Measurements from ENCODE around the gene CLDN3.
"Not testable (repeated sequence)": the region's sequence is repeated elsewhere in the genome, so short reads cannot be mapped to it uniquely, and the experiment has no call there.

The CLDN3 gene

GRCh38 chr7:73721377-73721817 lies 48.7 kb downstream of the CLDN3 start:
- Histone ChIP-seq H4K20me1 (ENCODE audit: insufficient read depth, low read length) (peaks cover 30% of the 10 kb centered on the region), H3K4me3 (ENCODE audit: low read depth in 1 of 2, low read length in 2 of 2) (no peak overlapping the region), H3K79me2 (ENCODE audit: insufficient read depth, low read length) (no peaks in the 10 kb centered on the region), H3K27ac (ENCODE audit: low read length) (no peak overlapping the region), H3K36me3 (ENCODE audit: insufficient read depth, low read length) (no peaks in the 10 kb centered on the region), H3K4me1 (ENCODE audit: insufficient read depth, low read length) (peaks cover 18% of the 10 kb centered on the region), H3K4me2 (ENCODE audit: insufficient read depth, low read length) (no peak overlapping the region), H3K9ac (ENCODE audit: low read depth, low read length) (no peak overlapping the region), H3K9me3 (ENCODE audit: insufficient read depth, low read length, severe bottlenecking) (no peaks in the 10 kb centered on the region), H2AFZ (ENCODE audit: low read depth, low read length) (no peak overlapping the region), H3K27me3 (ENCODE audit: insufficient read depth, low read length, poor library complexity) (peaks cover 3% of the 10 kb centered on the region)
- TF ChIP-seq, protein P1, sequence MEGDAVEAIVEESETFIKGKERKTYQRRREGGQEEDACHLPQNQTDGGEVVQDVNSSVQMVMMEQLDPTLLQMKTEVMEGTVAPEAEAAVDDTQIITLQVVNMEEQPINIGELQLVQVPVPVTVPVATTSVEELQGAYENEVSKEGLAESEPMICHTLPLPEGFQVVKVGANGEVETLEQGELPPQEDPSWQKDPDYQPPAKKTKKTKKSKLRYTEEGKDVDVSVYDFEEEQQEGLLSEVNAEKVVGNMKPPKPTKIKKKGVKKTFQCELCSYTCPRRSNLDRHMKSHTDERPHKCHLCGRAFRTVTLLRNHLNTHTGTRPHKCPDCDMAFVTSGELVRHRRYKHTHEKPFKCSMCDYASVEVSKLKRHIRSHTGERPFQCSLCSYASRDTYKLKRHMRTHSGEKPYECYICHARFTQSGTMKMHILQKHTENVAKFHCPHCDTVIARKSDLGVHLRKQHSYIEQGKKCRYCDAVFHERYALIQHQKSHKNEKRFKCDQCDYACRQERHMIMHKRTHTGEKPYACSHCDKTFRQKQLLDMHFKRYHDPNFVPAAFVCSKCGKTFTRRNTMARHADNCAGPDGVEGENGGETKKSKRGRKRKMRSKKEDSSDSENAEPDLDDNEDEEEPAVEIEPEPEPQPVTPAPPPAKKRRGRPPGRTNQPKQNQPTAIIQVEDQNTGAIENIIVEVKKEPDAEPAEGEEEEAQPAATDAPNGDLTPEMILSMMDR (IDR thresholded peaks at IDR 0.05; ENCODE audit: borderline replicate concordance, extremely low read depth, low read length, poor library complexity, severe bottlenecking): no peak
- TF ChIP-seq EZH2 (IDR thresholded peaks at IDR 0.05; ENCODE audit: borderline replicate concordance, low read depth, low read length, severe bottlenecking): no peak
- DNase-seq (no peak), ATAC-seq (ENCODE audit: insufficient read depth, low read depth) (no peak)

DNA sequence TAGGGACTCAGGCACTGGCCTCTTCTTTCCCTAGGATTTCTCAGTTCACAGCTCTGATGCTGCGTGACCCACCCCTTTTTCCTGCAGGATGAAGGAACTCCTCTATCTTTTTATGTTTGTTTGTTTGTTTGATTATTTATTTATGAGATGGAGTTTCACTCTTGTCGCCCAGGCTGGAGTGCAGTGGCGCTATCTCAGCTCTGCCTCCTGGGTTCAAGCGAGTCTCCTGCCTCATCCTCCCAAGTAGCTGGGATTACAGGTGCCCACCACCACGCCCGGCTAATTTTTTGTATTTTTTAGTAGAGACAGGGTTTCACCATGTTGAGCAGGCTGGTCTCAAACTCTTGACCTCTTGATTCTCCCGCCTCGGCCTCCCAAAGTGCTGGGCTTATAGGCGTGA lies 49.6 kb downstream of the CLDN3 start:
- peaks cover 34% of the 10 kb centered on the region for H4K20me1 ChIP-seq (ENCODE audit: insufficient read depth, low read length)
- H3K79me2 ChIP-seq (ENCODE audit: insufficient read depth, low read length); H3K9me3 ChIP-seq (ENCODE audit: insufficient read depth, low read length, severe bottlenecking); H3K4me2 ChIP-seq (ENCODE audit: insufficient read depth, low read length); H3K4me3 ChIP-seq (ENCODE audit: low read depth in 1 of 2, low read length in 2 of 2); DNase-seq; ATAC-seq (ENCODE audit: insufficient read depth, low read depth); H2AFZ ChIP-seq (ENCODE audit: low read depth, low read length); H3K9ac ChIP-seq (ENCODE audit: low read depth, low read length); H3K27ac ChIP-seq (ENCODE audit: low read length); H3K36me3 ChIP-seq (ENCODE audit: insufficient read depth, low read length): not testable (repeated sequence)
- H3K27me3 ChIP-seq (ENCODE audit: insufficient read depth, low read length, poor library complexity): peaks cover 12% of the 10 kb centered on the region
- peaks cover 18% of the 10 kb centered on the region for H3K4me1 ChIP-seq (ENCODE audit: insufficient read depth, low read length)

DNA sequence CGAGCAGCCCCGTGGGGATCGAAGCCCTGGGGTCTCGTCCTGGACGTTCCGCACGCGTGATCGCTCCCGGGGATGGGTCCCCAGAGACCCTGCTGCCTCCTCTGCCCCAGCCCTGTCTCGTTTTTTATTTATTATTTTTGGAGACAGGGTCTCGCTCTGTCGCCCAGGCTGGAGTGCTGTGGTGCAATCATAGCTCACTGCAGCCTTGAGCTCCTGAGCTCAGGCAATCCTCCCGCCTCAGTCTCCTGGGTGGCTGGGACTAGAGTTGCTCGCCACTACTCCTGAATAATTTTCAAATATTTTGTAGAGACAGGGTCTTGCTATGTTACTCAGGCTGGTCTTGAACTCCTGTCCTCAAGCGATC lies 50.3 kb downstream of the CLDN3 start:
- Histone ChIP-seq H3K27me3 (ENCODE audit: insufficient read depth, low read length, poor library complexity) (peaks cover 15% of the 10 kb centered on the region), H2AFZ (ENCODE audit: low read depth, low read length) (no peak overlapping the region), H3K4me1 (ENCODE audit: insufficient read depth, low read length) (peaks cover 18% of the 10 kb centered on the region), H3K4me3 (ENCODE audit: low read depth in 1 of 2, low read length in 2 of 2) (no peak overlapping the region), H3K9ac (ENCODE audit: low read depth, low read length) (no peak overlapping the region), H3K27ac (ENCODE audit: low read length) (no peak overlapping the region), H4K20me1 (ENCODE audit: insufficient read depth, low read length) (peaks cover 34% of the 10 kb centered on the region), H3K79me2 (ENCODE audit: insufficient read depth, low read length) (no peaks in the 10 kb centered on the region), H3K36me3 (ENCODE audit: insufficient read depth, low read length) (no peaks in the 10 kb centered on the region), H3K4me2 (ENCODE audit: insufficient read depth, low read length) (no peak overlapping the region), H3K9me3 (ENCODE audit: insufficient read depth, low read length, severe bottlenecking) (no peaks in the 10 kb centered on the region)
- TF ChIP-seq, protein P1 (IDR thresholded peaks at IDR 0.05; ENCODE audit: borderline replicate concordance, extremely low read depth, low read length, poor library complexity, severe bottlenecking): no peak
- no peak for TF ChIP-seq EZH2 (IDR thresholded peaks at IDR 0.05; ENCODE audit: borderline replicate concordance, low read depth, low read length, severe bottlenecking)
- no peak for ATAC-seq (ENCODE audit: insufficient read depth, low read depth)
- no peak for DNase-seq

Measured in DND-41 (cell line).